HG02852 (cell line): Measurements from ENCODE around the gene TMCO4.
A peak's percentile ranks its signal among the peaks of the same experiment; 100 is the strongest.

ENCODE experiments used
- ATAC-seq: cut with Tn5 transposase; IDR thresholded peaks from one replicate; pipeline ENCODE4 v1.9.1; 2021; ENCODE audit warnings: mild to moderate bottlenecking, moderate library complexity; ENCODE audit not compliant: unreplicated experiment

TMCO4 gene

GRCh38 chr1:19723874-19724273 lies 75.8 kb downstream of the TMCO4 start:
- no peak for ATAC-seq

- no peak for ATAC-seq
Observed at GRCh38 chr1:19720973-19721372, 78.7 kb downstream of the TMCO4 start.

DNA sequence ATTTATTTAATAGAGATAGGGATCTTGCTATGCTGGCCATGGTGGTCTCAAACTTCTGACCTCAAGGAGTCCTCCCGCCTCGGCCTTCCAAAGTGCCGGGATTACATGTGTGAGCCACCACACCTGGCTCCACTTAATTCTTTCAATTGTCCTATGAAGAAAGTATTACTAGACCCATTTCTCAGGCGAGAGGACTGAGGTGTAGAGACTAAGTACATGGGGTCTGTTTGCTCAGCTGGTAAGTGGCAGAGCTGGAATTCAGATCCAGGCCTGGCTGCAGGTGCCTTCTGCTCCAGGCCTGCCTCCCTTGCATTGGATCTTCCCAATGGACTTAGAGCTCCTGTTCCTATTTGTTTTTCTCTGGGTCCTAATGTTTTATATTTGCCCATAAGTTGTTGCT lies 79.5 kb downstream of the TMCO4 start:
- no peak for ATAC-seq

GRCh38 chr1:19717467-19717866 lies 82.2 kb downstream of the TMCO4 start:
- no peak for ATAC-seq

DNA sequence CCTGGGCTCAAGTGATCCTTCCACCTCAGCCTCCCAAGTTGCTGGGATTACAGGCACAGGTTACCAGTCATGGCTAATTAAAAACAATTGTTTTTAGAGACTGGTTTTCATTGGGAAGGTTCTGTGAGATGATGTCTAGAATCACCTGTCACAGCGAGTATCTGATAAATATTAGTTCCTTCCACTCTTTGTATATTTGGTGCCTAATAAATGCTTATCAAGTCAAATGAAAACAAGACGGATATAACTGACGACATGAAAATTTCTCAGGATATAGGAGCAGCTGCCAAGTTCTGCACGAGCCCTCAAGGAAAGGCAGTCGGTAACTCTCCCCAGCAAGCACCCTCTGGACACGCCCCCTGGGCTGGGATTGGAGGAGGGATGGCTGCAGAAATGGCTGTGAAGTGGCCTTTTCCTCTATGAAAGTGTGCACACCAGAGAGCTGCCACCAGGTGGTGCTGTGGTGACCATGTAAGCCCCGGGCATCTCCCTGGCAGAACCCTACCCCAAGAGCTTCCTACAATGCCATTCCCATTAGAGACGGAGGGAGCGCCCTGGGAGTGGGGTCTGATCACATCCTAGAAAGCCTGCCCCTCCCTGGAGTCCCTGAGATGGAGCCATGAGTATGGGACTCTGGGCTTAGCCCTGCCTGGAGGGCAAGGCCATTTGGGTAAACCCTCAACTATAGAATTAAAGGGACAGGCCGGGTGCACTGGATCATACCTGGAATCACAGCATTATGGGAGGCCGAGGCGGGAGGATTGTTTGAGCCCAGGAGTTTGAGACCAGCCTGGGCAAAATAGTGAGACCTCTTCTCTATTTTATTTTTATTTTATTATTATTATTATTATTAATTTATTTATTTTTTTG lies 84.1 kb downstream of the TMCO4 start:
- ATAC-seq, result no peak

- no peak for ATAC-seq
Observed at GRCh38 chr1:19712928-19713327, 86.8 kb downstream of the TMCO4 start.

DNA sequence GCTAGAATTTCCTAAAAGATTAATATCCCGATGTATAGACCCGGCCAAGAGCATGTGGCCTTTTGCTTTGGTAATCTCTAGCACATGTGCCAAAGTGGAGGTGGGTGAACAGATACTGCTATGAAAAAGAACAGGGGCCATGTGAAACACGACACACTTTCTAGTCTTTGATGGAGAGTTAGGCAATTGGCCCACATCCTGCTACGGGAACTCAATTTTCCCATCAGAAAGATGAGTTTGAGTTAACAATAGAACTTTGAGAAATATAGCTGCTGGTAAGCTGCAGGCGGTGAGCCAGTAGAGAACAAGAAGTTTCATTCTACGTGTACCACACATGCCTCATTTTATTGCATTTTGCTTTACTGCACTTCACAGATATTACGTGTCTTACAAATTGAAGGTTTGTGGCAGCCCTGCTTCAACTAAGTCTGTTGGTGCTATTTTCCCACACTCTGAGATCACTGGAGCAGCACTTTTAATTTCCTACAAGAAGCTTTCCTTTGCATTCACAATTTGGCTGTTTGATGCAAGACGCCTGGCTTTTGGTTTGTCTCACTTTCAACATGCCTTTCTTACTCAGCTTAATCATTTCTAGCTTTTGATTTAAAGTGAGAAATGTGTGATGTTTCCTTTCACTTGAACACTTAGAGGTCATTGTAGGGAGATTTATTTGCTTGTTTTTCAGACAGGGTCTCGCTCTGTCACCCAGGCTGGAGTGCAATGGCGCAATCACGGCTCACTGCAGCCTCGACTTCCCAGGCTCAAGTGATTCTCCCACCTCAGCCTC lies 88.7 kb downstream of the TMCO4 start:
- ATAC-seq, result peak; percentile 62

GRCh38 chr1:19709260-19709793 lies 90.4 kb downstream of the TMCO4 start:
- ATAC-seq, result no peak

DNA sequence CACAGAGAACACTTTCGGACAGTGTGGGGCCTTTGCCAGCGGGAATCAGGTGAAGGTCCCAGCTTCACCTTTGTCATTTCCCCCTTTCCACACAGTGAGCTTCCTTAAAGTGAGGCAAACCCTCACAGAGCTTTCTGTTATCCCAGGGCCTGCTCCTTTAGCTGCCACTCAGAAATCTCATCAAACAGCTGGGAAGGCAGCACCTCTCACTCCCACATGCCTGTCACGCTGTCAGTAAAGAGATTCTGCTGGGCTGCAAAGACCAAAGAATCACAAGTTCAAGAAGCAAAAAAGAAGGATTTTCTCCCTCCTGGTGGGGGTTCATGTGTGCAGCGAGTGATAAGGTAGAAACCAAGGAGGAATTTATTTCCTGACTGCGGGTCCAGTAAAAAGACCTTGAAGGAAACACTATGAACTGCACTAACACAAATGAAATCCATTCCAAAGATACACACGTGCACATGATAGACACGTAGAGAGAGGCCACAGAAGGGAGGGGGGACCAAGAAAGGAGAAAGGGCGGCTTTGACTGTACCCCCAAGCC lies 91.1 kb downstream of the TMCO4 start:
- ATAC-seq, result no peak

GRCh38 chr1:19706136-19706535 lies 93.6 kb downstream of the TMCO4 start:
- no peak for ATAC-seq

DNA sequence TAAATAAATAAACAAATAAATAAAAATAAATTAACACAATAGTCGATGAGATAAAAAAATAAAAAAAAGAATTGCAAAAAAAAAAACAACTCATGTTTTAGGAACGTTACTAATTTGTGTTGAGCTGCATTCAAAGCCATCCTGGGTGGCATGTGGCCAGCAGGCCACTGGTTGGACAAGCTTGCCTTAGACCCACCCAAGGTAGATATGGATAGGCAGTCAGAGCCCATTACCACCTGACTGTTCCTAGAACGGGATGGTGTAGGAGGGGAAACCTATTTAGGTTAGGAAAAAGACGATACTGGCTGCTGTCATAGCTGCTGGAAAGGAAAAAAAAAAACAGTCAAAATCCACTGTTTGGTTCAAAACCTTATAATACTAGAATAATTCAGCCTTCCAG lies 94.3 kb downstream of the TMCO4 start:
- ATAC-seq, result no peak

DNA sequence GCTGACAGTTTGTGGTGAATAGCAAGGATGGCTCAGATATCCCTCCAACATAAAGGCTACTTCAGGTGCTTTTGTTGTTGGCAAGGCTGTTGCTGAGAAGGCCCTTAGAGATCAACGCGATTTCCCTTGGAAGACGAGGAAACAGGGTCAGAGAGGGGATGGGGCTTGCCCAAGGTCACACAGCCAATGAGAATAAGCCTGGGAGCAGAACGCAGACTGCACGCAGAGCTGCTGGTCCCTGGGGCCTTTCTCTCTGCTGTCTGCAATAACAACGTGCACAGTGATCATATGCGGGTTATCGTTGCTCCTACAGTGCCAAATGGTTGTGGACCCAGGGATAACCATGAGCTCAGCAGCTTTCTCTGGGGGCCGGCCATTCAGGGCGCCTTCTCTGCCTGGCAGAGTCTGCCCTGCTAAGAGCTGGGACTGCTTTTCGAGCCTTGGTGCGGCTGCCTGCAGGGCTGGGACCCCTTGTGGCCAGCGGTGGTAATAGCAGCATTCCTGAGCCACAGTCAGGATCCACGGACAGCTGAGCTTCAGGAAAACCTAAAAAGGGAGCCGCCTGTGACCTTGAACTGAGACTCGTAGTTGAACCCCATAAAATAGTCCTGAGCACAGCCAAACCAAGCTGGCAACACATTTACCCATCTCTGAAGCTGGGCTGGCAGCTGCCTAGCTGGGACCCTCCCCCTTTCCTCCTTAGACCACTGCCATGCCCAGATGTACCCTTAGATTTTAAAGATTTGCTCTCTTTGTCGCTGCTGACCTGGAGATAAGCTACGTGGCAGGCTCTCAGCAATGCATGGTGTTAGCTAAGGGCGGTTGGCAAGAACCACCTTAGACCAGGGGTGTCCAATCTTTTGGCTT lies 95.2 kb downstream of the TMCO4 start:
- no peak for ATAC-seq

DNA sequence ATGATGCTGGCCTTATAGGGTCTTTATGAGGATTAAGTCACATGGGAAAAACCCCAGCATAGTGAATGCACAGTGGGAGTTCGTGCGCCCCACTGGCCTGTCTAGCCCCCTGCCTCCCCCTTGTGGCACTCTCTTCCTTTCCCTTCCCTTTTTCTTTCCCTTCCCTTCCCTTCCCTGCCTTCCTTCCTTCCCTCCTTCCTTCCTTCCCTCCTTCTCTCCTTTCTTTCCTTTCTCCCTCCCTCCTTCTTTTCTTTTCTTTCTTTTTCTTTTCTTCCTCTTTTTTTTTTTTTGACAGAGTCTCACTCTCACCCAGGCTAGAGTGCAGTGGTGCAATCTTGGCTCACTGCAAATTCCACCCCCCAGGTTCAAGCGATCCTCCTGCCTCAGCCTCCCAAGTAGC lies 96.4 kb downstream of the TMCO4 start:
- ATAC-seq, result no peak

- no peak for ATAC-seq
Observed at GRCh38 chr1:19700079-19700777, 99.5 kb downstream of the TMCO4 start.

DNA sequence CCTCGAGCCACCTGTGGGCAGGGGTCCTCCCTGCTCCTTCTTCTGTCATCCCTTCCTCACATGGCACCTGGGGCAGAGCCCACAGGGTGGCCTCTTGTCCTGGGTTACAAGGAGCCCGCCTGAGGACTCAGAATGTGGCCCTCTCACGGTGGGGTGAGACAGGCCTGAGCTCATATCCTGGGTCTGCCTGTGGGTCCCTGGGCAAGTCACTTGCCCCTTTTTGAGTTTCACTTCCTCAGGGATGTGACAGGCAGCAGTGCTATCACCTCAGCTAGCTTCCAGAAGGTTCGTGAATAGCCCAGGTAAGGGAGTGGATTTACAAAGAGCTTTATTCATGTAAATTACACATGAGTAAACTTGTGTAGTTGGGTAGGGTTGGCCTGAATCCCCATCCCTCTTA lies 101.5 kb downstream of the TMCO4 start:
- ATAC-seq, result no peak

- ATAC-seq, result no peak
Observed at GRCh38 chr1:19696820-19697219, 102.9 kb downstream of the TMCO4 start.

DNA sequence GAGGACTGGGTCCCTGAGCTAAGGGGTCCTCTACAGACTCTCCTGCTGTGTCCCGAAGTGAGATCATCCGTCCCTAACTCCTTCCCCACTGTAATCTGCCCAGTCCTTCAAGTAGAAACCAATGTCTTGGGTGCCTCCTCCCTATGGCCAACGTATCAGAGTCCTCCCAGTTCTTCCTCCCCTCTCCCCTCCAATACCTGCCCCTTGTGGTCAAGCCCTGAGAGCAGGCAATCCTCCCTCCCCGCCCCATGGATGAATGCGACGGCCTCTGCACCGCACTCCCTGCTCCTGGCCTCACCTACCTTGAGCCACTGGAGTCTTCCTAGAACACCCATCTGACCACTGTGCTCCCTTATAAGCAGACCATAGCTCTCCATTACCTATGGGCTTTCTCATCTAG lies 103.9 kb downstream of the TMCO4 start:
- ATAC-seq, result no peak

DNA sequence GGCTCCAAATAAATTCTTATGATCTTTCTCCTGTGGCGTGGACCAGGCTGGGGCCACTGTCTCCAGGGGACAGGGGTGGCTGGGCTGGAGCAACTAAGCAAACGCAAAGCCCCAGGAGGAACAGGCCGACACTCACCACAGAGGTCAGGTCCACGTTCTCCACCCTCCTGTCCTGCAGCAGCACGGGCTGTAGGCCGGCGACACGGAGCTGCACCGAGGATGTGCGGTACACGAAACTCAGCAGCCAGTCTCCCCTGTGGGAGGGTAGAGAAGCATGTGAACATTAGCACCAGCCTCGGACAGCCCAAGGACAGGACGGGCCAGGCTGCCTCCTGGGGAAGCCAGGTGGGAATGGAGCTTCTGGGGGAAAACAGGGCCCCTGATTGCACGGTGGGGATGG lies 105.4 kb downstream of the TMCO4 start:
- no peak for ATAC-seq

GRCh38 chr1:19690342-19690741 lies 109.4 kb downstream of the TMCO4 start:
- no peak for ATAC-seq

DNA sequence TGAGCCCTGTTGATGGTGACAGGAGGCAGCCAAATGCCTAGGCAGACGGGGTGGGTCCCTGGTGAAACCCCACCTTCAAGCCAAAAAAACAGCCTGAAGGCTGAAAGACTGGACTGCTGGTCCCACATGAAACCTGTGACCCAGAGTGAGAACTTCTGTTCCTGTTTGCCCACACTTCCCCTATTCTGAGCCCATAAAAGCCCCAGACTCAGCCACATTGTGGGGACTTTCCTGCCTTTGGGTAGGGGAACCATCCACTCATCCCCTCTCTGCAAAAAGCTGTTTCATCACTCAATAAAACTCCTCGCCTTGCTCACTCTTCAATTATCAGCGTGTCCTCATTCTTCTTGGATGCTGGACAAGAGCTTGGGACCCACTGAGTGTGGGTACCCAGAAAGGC lies 109.9 kb downstream of the TMCO4 start:
- no peak for ATAC-seq
